A172 (cell line): Measurements from ENCODE around the gene CEP250. TPM values are rescaled to one million over a fixed set of nuclear protein-coding genes. Genes with fewer than 3 reads are reported as not detected.
"Not testable (repeated sequence)": the region's sequence is repeated elsewhere in the genome, so short reads cannot be mapped to it uniquely, and the experiment has no call there.

Experiments
- DNase-seq: peaks from one replicate; pipeline ENCODE4 v3.0.0-alpha.2; 2015; ENCODE audit warnings: low spot score
- total RNA-seq: library from RNA; depleted of rRNA; stranded (reverse); fragments of >200 nt; shearing (Covaris generic); gene quantifications from 2 replicates; pipeline ENCODE4 v1.2.3, GENCODE V29; 2014; rRNA removed

CEP250 gene
- 18.4 and 21.4 TPM in 2 replicates for total RNA-seq

GRCh38 chr20:35454881-35455609, at the start of gene CEP250:
Gene CEP250, plus strand, starts transcription at chr20:35455598. Its CDS starts 6,770 bp downstream, at chr20:35462368.
- DNase-seq, result peak; percentile 92

- no peak for DNase-seq
Observed at GRCh38 chr20:35405775-35406174, 49.6 kb upstream of the CEP250 start.

GRCh38 chr20:35408270-35408669, 47.1 kb upstream of the CEP250 start:
- DNase-seq, result no peak

- DNase-seq, result no peak
Observed at GRCh38 chr20:35409542-35409941, 45.9 kb upstream of the CEP250 start.

- DNase-seq, result no peak
Observed at GRCh38 chr20:35410613-35411012, 44.8 kb upstream of the CEP250 start.

GRCh38 chr20:35421322-35421721, 34.1 kb upstream of the CEP250 start:
- DNase-seq, result no peak

GRCh38 chr20:35431621-35432429, 23.6 kb upstream of the CEP250 start:
- no peak for DNase-seq

- DNase-seq, result no peak
Observed at GRCh38 chr20:35432430-35432735, 23.0 kb upstream of the CEP250 start.

- no peak for DNase-seq
Observed at GRCh38 chr20:35433337-35433736, 22.1 kb upstream of the CEP250 start.

GRCh38 chr20:35434085-35435005, 21.1 kb upstream of the CEP250 start:
- DNase-seq, result no peak

- DNase-seq, result no peak
Observed at GRCh38 chr20:35436177-35436573, 19.2 kb upstream of the CEP250 start.

- no peak for DNase-seq
Observed at GRCh38 chr20:35437599-35437998, 17.8 kb upstream of the CEP250 start.

GRCh38 chr20:35443003-35443402, 12.4 kb upstream of the CEP250 start:
- peak; percentile 91 for DNase-seq

GRCh38 chr20:35444226-35444625, 11.2 kb upstream of the CEP250 start:
- no peak for DNase-seq

GRCh38 chr20:35446356-35447078, 8.9 kb upstream of the CEP250 start:
- no peak for DNase-seq

- DNase-seq, result peak; percentile 87
Observed at GRCh38 chr20:35447082-35447789, 8.2 kb upstream of the CEP250 start.

- DNase-seq, result no peak
Observed at GRCh38 chr20:35448788-35449373, 6.5 kb upstream of the CEP250 start.

- DNase-seq, result not testable (repeated sequence)
Observed at GRCh38 chr20:35449855-35450254, 5.5 kb upstream of the CEP250 start.

GRCh38 chr20:35451295-35451694, 4.1 kb upstream of the CEP250 start:
- DNase-seq, result no peak

- DNase-seq, result no peak
Observed at GRCh38 chr20:35453647-35454046, 1.8 kb upstream of the CEP250 start.
